ENCODE data around the gene WDR37. TPM values are rescaled to one million over a fixed set of nuclear protein-coding genes. Genes with fewer than 3 reads are reported as not detected.
A peak's percentile ranks its signal among the peaks of the same experiment; 100 is the strongest.
"Not testable (repeated sequence)": the region's sequence is repeated elsewhere in the genome, so short reads cannot be mapped to it uniquely, and the experiment has no call there.

The WDR37 gene
- total and polyA plus RNA-seq, 10 donors = 8.4 to 60.6 (median 33.9) TPM

DNA sequence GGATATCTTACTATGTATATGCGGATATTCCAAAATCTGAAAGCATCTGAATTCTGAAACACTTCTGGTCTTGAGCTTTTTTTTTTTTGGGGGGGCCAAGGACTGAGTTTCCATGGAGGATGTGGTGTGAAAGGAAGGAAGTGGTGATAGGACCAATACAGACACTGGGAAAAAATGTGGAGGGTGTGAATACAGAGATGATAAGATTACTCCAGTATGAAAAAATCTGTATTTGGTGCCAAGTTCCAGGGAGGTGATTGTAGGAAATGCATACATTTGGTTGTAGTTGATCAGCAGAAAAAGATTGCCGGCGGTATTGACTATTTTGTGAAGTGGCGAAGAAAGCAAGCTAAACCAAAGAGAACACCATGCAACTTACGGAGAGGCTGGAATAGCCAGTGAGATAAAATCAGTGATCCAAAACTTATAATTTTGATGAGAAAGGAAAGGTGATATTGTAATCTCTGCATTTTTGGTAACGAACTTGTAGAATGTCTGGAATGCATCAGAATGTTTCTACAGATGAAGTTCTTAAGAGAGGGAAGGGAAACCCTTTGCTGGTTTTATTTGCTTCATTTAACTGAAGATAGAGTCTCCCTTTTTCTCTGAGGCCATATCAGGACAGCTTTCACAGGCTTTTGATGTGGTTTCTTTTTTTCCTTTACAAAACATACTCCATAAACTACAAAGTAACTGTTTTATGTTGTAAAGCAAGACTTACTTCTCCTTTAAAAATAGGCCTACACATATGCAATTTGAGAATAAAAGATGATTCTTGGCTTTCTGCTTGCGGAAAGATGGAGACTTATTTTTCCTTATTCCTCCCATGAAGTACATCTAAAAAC, 6.0 kb downstream of the WDR37 start:
- WGBS, 5 donors = 68 to 79% (median 73%) methylated on average over 7 of the region's 7 CpGs
- no peaks in the 10 kb centered on the region for H3K27me3 ChIP-seq (replicated peaks in 1 of 7)
- no peak overlapping the region for H3K4me3 ChIP-seq
- peaks cover 41 to 96% (median 76%) of the 10 kb centered on the region in 6 donors for H3K4me1 ChIP-seq
- peaks cover 0 to 34% (median 4%) of the 10 kb centered on the region in 6 donors for H3K36me3 ChIP-seq
- intact Hi-C loops (cut with DNase I; ENCODE audit: low total_unique reads) = no loop called here
- TF ChIP-seq, protein P1, sequence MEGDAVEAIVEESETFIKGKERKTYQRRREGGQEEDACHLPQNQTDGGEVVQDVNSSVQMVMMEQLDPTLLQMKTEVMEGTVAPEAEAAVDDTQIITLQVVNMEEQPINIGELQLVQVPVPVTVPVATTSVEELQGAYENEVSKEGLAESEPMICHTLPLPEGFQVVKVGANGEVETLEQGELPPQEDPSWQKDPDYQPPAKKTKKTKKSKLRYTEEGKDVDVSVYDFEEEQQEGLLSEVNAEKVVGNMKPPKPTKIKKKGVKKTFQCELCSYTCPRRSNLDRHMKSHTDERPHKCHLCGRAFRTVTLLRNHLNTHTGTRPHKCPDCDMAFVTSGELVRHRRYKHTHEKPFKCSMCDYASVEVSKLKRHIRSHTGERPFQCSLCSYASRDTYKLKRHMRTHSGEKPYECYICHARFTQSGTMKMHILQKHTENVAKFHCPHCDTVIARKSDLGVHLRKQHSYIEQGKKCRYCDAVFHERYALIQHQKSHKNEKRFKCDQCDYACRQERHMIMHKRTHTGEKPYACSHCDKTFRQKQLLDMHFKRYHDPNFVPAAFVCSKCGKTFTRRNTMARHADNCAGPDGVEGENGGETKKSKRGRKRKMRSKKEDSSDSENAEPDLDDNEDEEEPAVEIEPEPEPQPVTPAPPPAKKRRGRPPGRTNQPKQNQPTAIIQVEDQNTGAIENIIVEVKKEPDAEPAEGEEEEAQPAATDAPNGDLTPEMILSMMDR (IDR thresholded peaks at IDR 0.05 in 8 of 11, conservative IDR thresholded peaks at IDR 0.05 in 3 of 11) = no peak
- TF ChIP-seq POLR2AphosphoS5 (IDR thresholded peaks at IDR 0.05) = no peak
- peak overlapping the region; percentile 29 to 100 (median 68) for H3K27ac ChIP-seq
- DNase-seq = no peak
- H3K9me3 ChIP-seq = no peaks in the 10 kb centered on the region

DNA sequence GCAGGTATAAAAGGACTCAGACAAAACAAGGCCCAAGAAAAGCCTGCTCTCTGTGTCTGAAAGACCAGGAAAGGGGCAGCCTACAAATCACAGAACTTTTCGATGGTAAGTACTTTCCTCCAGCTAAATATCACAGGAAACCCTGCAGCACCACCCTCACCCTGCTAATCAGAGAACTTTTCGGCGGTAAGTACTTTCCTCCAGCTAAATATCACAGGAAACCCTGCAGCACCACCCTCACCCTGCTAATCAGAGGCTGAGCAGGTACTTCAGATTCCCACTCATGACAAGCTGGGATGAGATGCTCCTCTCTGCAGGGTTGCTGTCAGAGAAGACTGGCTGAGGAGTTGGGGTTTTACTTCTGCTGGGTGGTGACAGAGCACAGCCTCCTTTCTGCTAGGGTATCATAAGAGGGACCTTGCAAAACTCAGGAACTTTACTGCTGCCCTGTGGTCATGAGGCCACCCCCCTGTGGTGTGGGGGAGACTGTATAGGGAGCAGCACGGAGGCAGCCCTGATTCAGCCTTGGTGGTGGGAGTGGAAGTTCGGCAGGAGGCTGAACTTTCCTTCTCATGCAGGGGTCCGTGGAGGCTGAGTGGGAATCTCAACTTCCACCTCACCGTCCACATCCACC, 7.2 kb downstream of the WDR37 start:
- peak in 1 of 3 donors; percentile 10 for TF ChIP-seq POLR2AphosphoS5 (IDR thresholded peaks at IDR 0.05)
- TF ChIP-seq, protein P1 (IDR thresholded peaks at IDR 0.05 in 8 of 11, conservative IDR thresholded peaks at IDR 0.05 in 3 of 11) = no peak

DNA sequence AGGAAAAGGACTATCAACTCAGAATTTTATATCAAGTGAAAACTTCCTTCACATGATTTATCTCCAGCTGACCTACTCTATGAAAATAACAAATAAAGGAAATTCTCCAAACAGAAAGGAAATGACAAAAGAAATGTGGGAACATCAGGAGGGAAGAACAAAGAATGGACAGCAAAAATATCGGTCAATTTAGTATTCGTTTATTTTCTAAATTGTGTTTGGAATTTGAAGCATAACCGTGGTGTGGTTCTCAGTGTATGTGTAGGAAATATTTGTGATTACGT, 8.7 kb downstream of the WDR37 start:
- intact Hi-C loops (cut with DNase I; ENCODE audit: low total_unique reads) = no loop called here
- TF ChIP-seq, protein P1 (IDR thresholded peaks at IDR 0.05 in 8 of 11, conservative IDR thresholded peaks at IDR 0.05 in 3 of 11) = no peak
- TF ChIP-seq POLR2AphosphoS5 (IDR thresholded peaks at IDR 0.05) = no peak
- no peak for TF ChIP-seq POLR2A (IDR thresholded peaks at IDR 0.05)
- WGBS, 5 donors = 65 to 86% (median 75%) methylated on average over 4 of the region's 4 CpGs
- peaks cover 24 to 93% (median 56%) of the 10 kb centered on the region in 6 donors for H3K4me1 ChIP-seq
- DNase-seq = no peak
- H3K4me3 ChIP-seq = no peak overlapping the region
- peaks cover 0 to 20% (median 0%) of the 10 kb centered on the region in 6 donors for H3K36me3 ChIP-seq
- H3K27me3 ChIP-seq (replicated peaks in 1 of 7) = no peaks in the 10 kb centered on the region
- peak overlapping the region in 7 of 8 donors; percentile 43 to 100 (median 70) for H3K27ac ChIP-seq
- H3K9me3 ChIP-seq = no peaks in the 10 kb centered on the region

More for the DNA sequence above, 7.2 kb downstream of the WDR37 start:
- intact Hi-C loops (cut with DNase I; ENCODE audit: low total_unique reads) = no loop called here
- DNase-seq = no peak
- WGBS, 5 donors = 37 to 66% (median 47%) methylated on average over 5 to 7 of the region's 7 CpGs
- peaks cover 31 to 93% (median 65%) of the 10 kb centered on the region in 6 donors for H3K4me1 ChIP-seq
- peak overlapping the region; percentile 8 to 100 (median 68) for H3K27ac ChIP-seq
- no peaks in the 10 kb centered on the region for H3K27me3 ChIP-seq (replicated peaks in 1 of 7)
- peaks cover 0 to 34% (median 4%) of the 10 kb centered on the region in 6 donors for H3K36me3 ChIP-seq
- peak overlapping the region in 1 of 8 donors; percentile 38 for H3K4me3 ChIP-seq
- H3K9me3 ChIP-seq = no peaks in the 10 kb centered on the region

DNA sequence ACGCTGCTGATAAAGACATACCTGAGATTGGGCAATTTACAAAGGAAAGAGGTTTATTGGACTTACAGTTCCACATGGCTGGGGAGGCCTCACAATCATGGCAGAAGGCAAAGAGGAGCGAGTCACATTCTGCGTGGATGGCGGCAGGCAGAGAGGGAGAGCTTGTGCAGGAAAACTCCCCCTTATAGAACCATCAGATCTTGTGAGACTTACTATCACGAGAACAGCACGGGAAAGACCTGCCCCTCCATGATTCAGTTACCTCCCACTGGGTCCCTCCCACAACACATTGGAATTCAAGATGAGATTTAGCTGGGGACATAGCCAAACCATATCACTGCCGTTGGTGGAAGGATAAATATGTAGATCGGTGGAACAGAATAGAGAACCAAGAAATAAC, 10.5 kb downstream of the WDR37 start:
- Histone ChIP-seq H3K36me3 (peaks cover 0 to 18% (median 0%) of the 10 kb centered on the region in 6 donors), H3K4me1 (peaks cover 18 to 88% (median 40%) of the 10 kb centered on the region in 6 donors), H3K27ac (peak overlapping the region in 1 of 8 donors; percentile 1)
- WGBS, 5 donors = 91 to 97% (median 93%) methylated on average over 8 of the region's 8 CpGs
- DNase-seq; H3K27me3 ChIP-seq (replicated peaks in 1 of 7); H3K9me3 ChIP-seq; H3K4me3 ChIP-seq; intact Hi-C loops (cut with DNase I; ENCODE audit: low total_unique reads): not testable (repeated sequence)
